HL-60 (cell line): ENCODE measurements around the gene LIMK2.
"Not testable (repeated sequence)": the region's sequence is repeated elsewhere in the genome, so short reads cannot be mapped to it uniquely, and the experiment has no call there.

Source experiments
- GABPA ChIP-seq: IDR thresholded peaks from 2 replicates; pipeline ENCODE4 v1.6.1; 2012; ENCODE audit warnings: low read depth
- POLR2AphosphoS5 ChIP-seq: IDR thresholded peaks from 2 replicates; pipeline ENCODE4 v1.6.1; 2012; ENCODE audit warnings: low read depth
- TF ChIP-seq, protein P1 (sequence below): IDR thresholded peaks from one replicate; pipeline ENCODE4 v1.5.1; 2011; ENCODE audit warnings: low read length, control low read depth, inconsistent platforms; ENCODE audit not compliant: insufficient read depth

DNA sequence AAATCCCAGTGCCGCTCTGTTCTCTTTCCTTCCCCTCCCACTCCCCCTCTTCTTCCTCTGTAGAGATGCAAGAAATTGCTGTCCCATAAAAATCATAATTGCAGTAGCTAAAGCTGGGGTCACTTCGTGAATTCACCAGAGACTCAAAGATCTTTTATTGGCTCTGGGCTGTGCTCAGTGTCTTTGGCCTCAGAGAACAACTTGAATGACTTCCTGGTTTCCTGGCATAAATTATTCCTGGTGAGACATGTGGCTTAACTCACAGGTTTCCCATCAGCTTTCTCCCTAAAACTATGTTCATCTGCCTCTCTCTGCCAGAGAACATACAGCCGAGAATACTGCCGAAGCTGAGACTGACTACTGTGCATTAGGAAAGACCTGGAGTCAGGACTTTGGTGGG lies 7.0 kb upstream of the LIMK2 start:
- TF ChIP-seq, protein P1, sequence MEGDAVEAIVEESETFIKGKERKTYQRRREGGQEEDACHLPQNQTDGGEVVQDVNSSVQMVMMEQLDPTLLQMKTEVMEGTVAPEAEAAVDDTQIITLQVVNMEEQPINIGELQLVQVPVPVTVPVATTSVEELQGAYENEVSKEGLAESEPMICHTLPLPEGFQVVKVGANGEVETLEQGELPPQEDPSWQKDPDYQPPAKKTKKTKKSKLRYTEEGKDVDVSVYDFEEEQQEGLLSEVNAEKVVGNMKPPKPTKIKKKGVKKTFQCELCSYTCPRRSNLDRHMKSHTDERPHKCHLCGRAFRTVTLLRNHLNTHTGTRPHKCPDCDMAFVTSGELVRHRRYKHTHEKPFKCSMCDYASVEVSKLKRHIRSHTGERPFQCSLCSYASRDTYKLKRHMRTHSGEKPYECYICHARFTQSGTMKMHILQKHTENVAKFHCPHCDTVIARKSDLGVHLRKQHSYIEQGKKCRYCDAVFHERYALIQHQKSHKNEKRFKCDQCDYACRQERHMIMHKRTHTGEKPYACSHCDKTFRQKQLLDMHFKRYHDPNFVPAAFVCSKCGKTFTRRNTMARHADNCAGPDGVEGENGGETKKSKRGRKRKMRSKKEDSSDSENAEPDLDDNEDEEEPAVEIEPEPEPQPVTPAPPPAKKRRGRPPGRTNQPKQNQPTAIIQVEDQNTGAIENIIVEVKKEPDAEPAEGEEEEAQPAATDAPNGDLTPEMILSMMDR = not testable (repeated sequence)
- TF ChIP-seq POLR2AphosphoS5, GABPA: not testable (repeated sequence)
